ENCODE data around the gene EMC9.
A peak's percentile ranks its signal among the peaks of the same experiment; 100 is the strongest.

Gene EMC9, protein sequence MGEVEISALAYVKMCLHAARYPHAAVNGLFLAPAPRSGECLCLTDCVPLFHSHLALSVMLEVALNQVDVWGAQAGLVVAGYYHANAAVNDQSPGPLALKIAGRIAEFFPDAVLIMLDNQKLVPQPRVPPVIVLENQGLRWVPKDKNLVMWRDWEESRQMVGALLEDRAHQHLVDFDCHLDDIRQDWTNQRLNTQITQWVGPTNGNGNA

GRCh38 chr14:24141097-24141880 lies at the start of gene EMC9:
EMC9 (minus strand) TSS chr14:24141591; CDS start chr14:24141304, 287 bp downstream.
- DNase-seq, result peak; percentile 100

- DNase-seq, result no peak
Observed at GRCh38 chr14:24190416-24190815, 49.0 kb upstream of the EMC9 start.

DNA sequence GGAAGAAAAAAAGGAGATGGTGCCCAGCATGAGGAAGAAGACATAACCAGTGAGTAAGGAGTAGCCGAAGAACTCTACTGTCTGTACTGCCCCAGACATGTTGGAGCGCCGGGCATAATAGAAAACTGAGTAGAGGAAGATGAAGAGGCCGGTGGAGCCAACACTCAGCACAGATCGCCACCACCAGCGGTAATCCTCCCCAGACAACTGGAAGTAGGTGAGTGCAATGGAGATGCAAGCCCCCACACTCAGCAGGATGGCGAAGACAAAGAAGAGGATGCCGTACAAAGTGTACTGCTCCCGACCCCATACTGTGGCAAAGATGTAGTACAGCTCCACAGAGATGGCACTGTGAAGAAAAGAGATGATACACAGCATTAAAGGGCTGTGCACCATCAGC lies 48.1 kb upstream of the EMC9 start:
- no peak for DNase-seq

DNA sequence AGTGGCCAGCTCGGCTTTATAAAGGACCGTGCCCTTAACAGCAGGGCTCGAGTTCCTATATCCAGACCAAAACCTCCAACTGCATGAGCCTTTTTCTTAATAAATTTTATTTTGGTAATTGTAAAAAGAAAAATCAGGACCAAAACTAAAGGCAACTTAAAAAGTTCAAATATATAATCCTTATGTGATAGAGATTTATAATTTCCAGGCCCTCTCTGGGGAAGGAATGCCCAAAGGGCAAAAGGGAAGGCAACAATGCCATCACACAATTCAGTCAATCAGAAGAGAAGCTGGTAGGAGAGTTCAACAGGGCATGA lies 47.6 kb upstream of the EMC9 start:
- DNase-seq, result no peak

DNA sequence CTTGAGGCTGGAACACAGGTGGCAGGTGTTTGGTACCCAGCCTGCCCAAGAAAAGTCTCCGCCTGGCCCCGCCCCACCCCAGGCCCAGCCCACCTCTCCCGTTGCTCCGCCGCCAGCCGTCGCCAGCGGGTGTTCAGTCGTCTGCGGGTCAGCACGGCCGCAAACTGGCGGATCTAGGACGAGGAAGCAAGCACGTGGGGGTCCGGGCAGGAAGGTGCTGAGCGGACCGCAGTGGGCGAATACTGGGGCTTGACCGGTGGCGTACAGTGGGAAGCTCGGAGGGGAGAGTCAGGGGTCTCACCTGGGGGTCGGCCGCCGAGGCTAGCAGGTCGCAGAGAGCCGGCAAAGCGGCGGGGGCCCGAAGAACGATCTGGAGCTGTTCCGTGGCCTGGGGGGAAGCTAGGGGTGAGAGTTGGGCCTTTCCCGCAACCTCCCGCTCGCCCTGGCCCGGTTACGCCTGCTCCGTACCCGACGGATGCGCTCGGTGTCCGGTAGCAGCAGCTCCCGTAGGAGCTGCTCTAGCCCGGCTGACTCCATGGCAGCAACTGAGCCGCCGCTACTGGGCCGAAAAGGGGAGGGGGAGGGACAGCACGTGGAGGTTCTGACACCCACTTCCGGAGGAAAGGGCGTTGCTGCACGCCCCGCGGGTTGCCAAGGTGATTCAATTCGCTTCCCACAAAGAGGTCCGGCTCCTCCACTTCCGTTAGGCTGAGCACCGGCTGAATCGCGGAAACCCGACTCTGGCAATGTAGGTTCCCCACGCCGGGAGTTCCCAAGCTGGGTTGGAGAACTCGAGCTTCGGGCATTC lies 47.1 kb upstream of the EMC9 start, which contains the start of gene IPO4:
IPO4 (minus strand) TSS at position 566 of the 808 bp plus-strand sequence; CDS start at position 537, 29 bp downstream.
- peak; percentile 93 to 96 for DNase-seq

DNA sequence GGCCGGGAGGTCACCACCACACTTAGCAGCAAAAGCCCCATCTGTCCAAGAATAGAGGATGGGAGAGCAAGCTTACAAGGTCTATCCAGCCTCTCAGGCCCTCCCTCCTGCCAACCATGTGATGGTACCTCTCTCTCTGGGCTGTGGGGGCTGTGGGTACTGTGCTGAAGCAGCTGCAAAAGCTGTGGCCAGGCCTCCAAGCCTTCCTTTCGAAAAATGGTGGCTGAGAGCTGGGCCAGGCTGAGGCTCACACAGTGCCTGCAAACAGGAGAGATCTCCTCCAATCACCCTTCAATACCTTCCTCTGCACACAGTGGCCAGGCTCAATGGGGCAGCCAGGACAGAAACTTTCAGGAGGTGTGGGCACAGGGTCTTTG lies 46.1 kb upstream of the EMC9 start:
- DNase-seq, result no peak

DNA sequence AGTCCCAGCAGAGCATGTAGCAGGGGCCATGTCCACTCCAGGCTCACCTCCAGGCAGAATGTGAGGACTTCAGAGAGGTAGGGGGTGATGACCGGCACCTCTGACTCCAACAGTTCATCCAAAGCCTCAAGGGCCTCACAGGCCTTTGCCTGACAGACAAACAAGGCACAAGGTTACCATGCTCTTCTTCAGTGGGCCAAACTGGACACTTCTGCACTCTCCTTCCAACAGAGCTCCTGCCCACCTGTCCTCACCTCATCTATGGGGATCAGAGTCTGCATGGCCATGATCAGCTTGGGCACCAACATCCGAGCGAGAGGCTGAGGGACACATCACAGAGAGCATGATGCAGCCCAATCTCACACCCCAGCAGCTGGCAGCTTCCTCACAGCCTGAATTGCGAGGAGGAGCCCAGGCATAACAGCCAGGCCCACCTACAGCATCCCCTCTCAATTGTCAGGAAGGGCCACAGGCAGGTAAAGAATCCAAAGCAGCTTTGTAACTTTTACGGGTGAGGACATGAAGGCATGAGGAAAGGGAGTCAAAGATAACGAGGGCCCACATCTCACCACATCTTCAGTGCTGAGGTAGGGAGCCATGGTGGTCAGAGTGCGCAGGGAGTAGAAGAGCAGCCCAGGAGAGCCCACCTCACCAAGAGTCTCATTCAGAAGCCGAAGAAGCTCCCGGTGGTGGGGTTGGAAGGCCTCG lies 45.6 kb upstream of the EMC9 start:
- no peak for DNase-seq

DNA sequence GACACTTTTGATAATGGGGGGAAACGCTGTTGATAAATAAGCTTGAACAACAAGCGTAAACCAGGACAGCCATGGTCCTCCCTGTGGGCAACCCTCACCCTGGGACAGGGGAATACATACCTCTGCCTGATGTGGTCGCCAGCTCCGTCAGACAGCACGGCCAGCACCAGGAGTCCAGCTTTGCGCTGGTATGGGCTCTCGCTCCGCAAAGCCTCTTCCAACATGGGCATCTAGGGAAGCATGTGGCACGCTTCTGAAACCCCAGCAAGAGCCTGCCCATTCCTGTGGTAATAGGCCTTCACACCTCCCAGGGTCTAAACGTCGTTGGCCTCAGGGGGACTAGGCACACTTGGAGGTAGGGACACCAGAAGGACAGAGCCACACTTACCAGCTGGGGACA lies 44.4 kb upstream of the EMC9 start:
- DNase-seq, result no peak

DNA sequence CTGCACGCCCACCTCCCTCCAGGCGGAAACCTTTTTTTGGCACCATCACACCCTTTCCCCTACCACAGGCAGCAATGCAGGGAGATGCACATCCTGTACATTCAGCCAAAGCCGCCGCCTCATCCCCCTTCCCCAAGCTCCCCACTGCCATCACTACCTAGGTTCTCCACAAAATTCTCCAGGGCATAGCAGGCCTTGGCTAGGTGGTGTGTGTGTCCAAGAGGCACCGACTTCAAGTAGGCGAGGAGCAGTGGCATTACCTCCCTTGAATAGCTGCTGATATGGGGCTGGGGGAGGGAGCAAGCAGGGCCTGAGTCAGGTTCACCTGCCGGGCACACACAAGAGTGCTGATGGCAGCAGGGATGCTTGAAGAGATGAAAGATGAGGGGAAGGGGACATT lies 43.6 kb upstream of the EMC9 start:
- no peak for DNase-seq

DNA sequence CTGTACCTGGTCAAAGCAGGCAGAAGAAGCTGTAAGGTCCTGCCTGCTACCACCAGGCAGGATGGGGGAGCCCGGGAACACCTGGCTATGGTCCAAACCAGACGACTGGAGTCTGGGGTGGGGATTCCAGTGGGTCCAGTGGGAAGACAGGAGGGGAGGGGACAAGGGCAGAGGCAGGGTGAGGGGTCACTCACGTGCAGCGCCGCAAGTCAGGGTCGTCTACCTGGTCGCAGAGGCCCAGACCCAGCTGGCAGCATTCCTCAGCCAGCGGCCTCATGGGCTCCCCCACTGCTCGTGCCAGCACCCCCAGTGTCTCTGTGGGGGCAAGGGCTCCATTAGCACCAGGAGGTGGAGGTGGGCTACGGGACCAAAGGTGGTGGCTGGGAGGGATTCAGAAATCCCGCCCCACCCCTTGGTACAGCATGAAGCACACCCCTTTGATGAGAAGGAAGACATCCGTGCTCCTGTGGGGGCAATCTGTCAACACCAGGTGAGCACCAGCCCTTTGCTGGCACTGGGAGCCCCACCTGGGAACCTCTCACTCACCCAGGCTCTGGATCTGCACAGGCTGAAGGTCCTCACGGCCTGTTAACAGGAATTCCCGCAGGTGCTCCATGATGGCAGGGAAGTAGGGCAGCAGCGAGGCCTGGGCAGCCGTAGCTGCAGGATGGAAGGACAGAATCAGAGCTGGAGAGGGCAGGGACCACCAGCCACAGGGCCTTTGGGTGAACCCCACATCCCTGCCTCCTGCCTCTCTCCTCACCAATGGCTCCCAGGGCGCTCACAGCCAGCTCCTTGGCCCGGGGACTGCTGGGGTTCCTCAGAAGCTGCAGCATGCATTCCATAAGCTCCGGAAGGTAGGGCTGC lies 42.9 kb upstream of the EMC9 start:
- no peak for DNase-seq

GRCh38 chr14:24183014-24183481 lies 41.7 kb upstream of the EMC9 start:
- no peak for DNase-seq

DNA sequence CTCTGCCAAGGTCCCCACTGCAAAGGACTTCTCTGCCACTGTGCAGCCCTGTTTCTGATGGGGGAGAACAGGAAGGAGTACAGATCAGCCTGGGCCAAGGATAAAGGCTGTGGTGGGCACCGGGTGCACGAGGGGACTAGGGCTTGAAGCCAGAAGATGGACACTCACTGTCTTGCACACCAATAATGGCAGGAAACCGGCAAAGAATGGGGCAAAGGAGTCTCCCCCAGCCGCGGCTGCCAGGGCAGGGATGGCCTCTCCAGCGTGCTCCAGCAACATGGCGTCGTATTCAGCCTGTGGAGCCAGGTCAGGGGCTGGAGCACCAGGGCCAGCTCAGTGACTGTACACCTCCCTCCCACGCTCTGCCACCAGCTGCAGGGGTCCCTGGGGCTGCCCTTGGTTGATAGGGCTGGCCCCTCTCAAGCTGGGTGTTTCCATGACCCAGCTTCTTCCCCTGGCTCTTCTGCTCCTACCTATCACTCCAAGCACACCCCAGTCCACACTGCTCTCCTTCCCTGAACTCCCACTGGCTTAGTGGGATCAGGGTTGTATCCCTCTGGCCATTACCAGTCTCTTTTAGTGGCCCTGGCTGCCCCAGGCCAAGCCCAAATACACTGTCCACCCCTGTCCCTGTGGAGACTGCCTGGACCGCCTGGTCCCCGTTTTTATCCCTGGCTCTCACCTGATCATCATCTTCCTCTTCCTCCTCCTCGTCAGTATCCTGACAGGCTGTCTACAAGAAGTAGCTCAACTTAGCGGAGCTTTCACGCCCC lies 40.9 kb upstream of the EMC9 start:
- DNase-seq, result no peak

DNA sequence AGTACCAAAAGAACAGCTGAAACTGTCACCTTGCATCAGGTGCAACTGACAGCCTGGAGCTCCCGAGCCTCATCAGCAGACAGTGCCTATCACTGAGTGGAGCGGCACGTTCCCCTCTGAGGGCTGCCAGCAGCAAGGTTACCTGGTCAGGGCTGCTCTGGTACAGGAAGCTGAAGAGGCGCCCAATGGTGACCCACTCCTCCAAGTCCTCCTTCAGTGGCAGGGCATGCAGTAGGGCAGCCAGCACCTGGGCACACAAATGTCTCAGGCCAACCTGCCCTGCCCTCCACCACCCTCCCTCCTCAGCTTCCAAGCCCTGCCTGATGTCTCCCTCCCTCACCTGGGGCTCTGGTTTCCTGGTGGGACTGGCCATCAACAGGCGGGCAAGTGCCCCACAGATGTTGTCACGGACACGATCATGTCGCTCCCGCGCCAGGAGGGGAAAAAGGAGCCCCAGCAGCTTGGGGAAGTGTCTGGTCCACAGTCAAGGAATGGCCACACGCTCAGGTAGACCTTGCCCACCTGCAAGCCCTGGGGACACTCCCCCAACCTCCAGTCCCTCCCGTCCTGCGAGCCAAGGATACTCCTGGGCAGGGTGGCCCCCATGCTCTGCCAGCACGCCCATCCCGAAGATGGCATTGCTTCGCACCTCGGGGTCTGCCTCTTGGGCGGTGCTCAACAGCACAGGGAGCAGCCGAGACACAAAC lies 40.1 kb upstream of the EMC9 start:
- DNase-seq, result no peak

DNA sequence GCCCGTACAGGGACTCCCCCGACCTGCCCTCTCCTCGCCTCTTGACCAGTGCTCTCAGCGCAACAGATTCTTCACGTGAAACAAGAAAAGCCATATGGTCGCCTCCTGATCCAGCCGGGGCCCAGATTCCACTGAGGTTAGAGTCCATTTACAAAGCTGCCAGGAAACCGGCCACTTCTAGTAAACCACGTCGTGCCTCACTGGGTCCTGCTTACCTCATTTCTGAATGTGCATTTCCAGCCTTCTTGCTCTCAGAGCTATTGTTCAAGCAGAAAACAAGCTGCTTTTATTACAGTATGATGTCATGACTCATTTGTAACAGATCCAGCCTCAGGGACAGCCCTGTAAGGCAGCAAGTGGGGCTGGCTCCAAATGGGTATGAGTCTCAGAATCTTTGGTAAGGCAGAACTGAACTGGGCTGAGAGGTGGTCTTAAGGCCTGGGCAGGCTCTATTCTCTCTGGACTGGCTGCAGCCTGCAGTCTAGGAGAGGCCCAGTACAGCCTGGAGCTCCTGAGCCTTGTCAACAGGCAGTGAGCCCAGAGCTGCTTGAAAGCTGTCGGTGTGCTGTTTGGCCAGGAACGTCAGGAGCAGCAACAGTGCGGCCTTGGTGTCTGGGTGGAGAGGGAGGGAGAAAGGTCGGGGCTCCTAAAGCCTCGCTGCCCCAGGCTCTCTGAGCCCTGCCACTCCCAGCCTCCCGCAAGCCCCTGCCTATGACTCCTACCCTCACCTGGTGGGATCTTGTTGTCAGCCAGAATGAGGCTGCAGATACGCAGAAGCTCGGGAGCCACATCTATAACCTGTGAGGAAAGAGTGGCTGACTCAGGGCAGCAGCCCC lies 38.8 kb upstream of the EMC9 start:
- no peak for DNase-seq

- no peak for DNase-seq
Observed at GRCh38 chr14:24179294-24179960, 38.0 kb upstream of the EMC9 start.

DNA sequence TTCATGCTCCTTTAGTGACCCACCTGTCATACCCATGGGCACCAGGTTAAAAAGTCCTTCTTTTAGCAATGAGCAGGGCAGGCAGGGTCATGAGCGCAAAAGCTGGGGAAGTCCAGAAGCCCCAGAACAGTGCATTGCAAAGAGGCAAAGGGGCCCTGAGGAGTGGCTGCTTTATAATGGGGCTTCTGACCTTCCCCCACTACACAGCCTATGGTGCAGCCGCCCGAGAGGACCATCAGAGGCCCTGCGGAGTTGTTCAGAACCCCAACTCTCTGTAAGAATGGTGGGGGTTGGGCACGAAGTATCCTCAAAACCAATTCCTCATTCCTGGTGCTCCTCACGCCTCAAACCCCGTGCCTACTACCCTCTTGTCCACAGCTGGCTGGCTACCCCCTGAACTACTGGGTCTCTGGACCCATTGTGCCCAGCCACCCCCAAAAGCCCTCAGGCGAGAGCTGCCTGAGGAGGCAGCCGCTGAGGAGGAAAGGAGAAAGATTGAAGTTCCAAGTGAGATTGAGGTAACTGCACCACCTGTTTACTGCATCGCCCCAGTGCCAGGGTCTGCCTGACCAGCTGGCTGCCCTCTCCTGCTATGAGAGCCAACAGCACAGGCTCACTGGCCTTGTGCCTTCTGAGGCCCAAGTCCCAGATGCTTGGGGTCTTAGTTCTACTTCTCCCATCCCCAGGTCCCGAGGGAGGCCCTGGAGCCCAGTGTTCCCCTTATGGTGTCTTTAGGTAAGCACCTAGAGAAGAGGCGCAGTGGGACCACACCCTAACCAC lies 37.2 kb upstream of the EMC9 start:
- DNase-seq, result no peak

DNA sequence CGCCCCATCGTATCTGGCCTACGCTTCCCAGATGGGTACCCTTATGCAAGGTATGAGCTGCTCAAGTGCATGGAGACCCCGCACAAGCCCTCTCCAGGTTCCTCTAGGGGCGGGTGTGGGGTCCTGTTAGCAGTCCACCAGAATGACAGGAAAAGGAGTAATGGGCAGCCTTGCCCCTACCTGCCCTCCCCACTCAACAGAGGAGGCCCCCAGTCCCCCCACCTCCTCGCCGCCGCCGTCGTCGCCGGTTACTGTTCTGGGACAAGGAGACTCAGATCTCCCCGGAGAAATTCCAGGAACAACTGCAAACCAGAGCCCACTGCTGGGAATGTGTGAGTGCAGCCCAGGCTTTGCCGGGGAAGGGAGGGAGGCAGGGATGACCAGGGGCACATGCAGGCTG lies 36.5 kb upstream of the EMC9 start:
- no peak for DNase-seq
